ENCODE results near the gene MLH3. TPM values are rescaled to one million over a fixed set of nuclear protein-coding genes. Genes with fewer than 3 reads are reported as not detected.

MLH3 gene
- total and polyA plus RNA-seq, 2 of the 13 experiments (the other 11 are each of a cell fraction or from before 2014, with no cell fraction given), result 14.4 to 24.8 TPM

DNA sequence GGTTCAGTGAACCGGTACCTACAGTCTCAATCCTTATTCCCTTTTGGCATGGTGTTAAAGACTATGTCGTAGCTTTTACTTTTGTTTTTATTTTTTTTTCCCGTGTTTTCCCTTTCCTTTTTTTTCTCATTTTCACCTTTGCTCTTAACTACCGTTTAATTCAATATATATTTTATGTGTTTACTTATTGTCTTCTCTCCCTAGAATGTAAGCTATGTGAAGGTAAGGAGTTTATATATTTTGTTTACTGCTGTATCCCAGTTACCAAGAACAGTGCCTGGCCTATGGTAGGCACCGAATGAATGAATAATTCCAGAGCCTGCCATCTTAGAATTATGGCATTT, 261 bp upstream of the MLH3 start (continued):
- TF ChIP-seq, protein P1, sequence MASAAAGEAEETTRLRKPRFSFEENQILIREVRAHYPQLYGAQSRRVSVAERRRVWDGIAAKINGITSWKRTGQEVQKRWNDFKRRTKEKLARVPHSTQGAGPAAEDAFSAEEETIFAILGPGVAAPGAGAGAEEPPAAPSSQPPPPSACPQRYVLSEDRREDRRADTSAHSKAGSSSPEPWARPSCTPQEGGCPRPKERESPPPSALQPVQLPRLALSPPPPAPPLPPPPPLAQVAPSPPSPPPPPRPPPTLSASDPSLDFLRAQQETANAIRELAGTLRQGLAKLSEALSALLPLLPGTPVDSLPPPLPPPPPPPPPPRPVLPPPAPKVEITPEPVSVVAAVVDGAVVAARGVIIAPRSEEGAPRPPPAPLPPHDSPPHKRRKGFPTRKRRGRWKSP (CRISPR knock-in tag; IDR thresholded peaks at IDR 0.05), result 0 out of 2 replicates have a peak, but pooled peaks have one; percentile 1
- no peak for TF ChIP-seq ZIK1 (CRISPR knock-in tag; IDR thresholded peaks at IDR 0.05; ENCODE audit: borderline replicate concordance, low read depth)
- no peak for TF ChIP-seq CHCHD3 (CRISPR knock-in tag; IDR thresholded peaks at IDR 0.05)
- no peak for TF ChIP-seq PAWR (CRISPR knock-in tag; IDR thresholded peaks at IDR 0.05; ENCODE audit: borderline replicate concordance)
- no peak for TF ChIP-seq HES4 (CRISPR knock-in tag; IDR thresholded peaks at IDR 0.05; ENCODE audit: borderline replicate concordance)
- no peak for TF ChIP-seq RFXAP (CRISPR knock-in tag; IDR thresholded peaks at IDR 0.05; ENCODE audit: borderline replicate concordance)
- TF ChIP-seq RCOR2 (CRISPR knock-in tag; IDR thresholded peaks at IDR 0.05), result 0 out of 2 replicates have a peak, but pooled peaks have one; percentile 0
- TF ChIP-seq, protein P2, sequence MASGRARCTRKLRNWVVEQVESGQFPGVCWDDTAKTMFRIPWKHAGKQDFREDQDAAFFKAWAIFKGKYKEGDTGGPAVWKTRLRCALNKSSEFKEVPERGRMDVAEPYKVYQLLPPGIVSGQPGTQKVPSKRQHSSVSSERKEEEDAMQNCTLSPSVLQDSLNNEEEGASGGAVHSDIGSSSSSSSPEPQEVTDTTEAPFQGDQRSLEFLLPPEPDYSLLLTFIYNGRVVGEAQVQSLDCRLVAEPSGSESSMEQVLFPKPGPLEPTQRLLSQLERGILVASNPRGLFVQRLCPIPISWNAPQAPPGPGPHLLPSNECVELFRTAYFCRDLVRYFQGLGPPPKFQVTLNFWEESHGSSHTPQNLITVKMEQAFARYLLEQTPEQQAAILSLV (CRISPR knock-in tag; IDR thresholded peaks at IDR 0.05; ENCODE audit: borderline replicate concordance), result no peak
- 0 out of 2 replicates have a peak, but pooled peaks have one; percentile 1 for TF ChIP-seq SOX5 (CRISPR knock-in tag; IDR thresholded peaks at IDR 0.05; ENCODE audit: borderline replicate concordance)
- no peak for TF ChIP-seq ZSCAN25 (CRISPR knock-in tag; IDR thresholded peaks at IDR 0.05)
- TF ChIP-seq ZKSCAN5 (CRISPR knock-in tag; IDR thresholded peaks at IDR 0.05), result no peak
- TF ChIP-seq, protein P3, sequence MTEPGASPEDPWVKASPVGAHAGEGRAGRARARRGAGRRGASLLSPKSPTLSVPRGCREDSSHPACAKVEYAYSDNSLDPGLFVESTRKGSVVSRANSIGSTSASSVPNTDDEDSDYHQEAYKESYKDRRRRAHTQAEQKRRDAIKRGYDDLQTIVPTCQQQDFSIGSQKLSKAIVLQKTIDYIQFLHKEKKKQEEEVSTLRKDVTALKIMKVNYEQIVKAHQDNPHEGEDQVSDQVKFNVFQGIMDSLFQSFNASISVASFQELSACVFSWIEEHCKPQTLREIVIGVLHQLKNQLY (CRISPR knock-in tag; IDR thresholded peaks at IDR 0.05), result no peak
- TF ChIP-seq ZNF878 (CRISPR knock-in tag; IDR thresholded peaks at IDR 0.05), result 0 out of 2 replicates have a peak, but pooled peaks have one; percentile 19
- TF ChIP-seq RXRB (CRISPR knock-in tag; IDR thresholded peaks at IDR 0.05; ENCODE audit: borderline replicate concordance), result peak; percentile 2; the same call in 1 of the 2 replicates
- TF ChIP-seq NFKBIZ (CRISPR knock-in tag; IDR thresholded peaks at IDR 0.05), result no peak
- no peak for TF ChIP-seq KDM6A (CRISPR knock-in tag; IDR thresholded peaks at IDR 0.05; ENCODE audit: low read depth)
- TF ChIP-seq, protein P4, sequence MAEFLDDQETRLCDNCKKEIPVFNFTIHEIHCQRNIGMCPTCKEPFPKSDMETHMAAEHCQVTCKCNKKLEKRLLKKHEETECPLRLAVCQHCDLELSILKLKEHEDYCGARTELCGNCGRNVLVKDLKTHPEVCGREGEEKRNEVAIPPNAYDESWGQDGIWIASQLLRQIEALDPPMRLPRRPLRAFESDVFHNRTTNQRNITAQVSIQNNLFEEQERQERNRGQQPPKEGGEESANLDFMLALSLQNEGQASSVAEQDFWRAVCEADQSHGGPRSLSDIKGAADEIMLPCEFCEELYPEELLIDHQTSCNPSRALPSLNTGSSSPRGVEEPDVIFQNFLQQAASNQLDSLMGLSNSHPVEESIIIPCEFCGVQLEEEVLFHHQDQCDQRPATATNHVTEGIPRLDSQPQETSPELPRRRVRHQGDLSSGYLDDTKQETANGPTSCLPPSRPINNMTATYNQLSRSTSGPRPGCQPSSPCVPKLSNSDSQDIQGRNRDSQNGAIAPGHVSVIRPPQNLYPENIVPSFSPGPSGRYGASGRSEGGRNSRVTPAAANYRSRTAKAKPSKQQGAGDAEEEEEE (CRISPR knock-in tag; IDR thresholded peaks at IDR 0.05; ENCODE audit: borderline replicate concordance), result no peak
- TF ChIP-seq DMAP1 (CRISPR knock-in tag; IDR thresholded peaks at IDR 0.05), result no peak
- no peak for TF ChIP-seq ZNF558 (CRISPR knock-in tag; IDR thresholded peaks at IDR 0.05; ENCODE audit: borderline replicate concordance)
- no peak for TF ChIP-seq RBFOX2 (IDR thresholded peaks at IDR 0.05; ENCODE audit: low read depth, low read length)

All from HepG2 (cell line).